Neural progenitor cell (in vitro differentiated cells): ENCODE results near the gene KIRREL3.

Experiments
- CTCF ChIP-seq: fragments of 200-600 bp; sonication (generic); IDR thresholded peaks from 2 replicates; pipeline ENCODE4 v1.5.1; 2017; ENCODE audit warnings: antibody characterized with exemption, mild to moderate bottlenecking
- EZH2 ChIP-seq: fragments of 200-600 bp; sonication (generic); IDR thresholded peaks from 2 replicates; pipeline ENCODE4 v1.6.1; 2017; ENCODE audit warnings: antibody characterized with exemption, mild to moderate bottlenecking, moderate library complexity
- EZH2phosphoT487 ChIP-seq: fragments of 200-600 bp; sonication (generic); IDR thresholded peaks from 2 replicates; pipeline ENCODE4 v1.6.1; 2017; ENCODE audit warnings: antibody characterized with exemption

- no peak for TF ChIP-seq CTCF
- no peak for TF ChIP-seq EZH2
- TF ChIP-seq EZH2phosphoT487: no peak
Measured at GRCh38 chr11:126719740-126720139, 280.8 kb downstream of the KIRREL3 start.
